NB4 (cell line): ENCODE results near the gene NTPCR.

ENCODE experiments used
- DNase-seq: peaks from one replicate; pipeline ENCODE4 v3.0.0; 2010; ENCODE audit warnings: low read depth
- H3K4me3 ChIP-seq: one replicate; pipeline ENCODE4 v1.5.1; 2011; ENCODE audit warnings: mild to moderate bottlenecking, low read depth, low read length, moderate library complexity
- CTCF ChIP-seq: IDR thresholded peaks from one replicate; pipeline ENCODE4 v1.5.1; 2012; ENCODE audit warnings: low read depth, low read length
- MAX ChIP-seq: IDR thresholded peaks from 2 replicates; pipeline ENCODE4 v1.6.1; 2011; ENCODE audit warnings: low read depth, low read length
- MYC ChIP-seq: IDR thresholded peaks from 2 replicates; pipeline ENCODE4 v1.6.1; 2011; ENCODE audit warnings: low read depth, low read length
- POLR2A ChIP-seq: IDR thresholded peaks from 2 replicates; pipeline ENCODE4 v1.6.1; 2011; ENCODE audit warnings: mild to moderate bottlenecking; ENCODE audit not compliant: insufficient read length; ENCODE audit errors: extremely low read depth

NTPCR gene

GRCh38 chr1:233012021-233012420 lies 61.6 kb downstream of the NTPCR start:
- DNase-seq, result no peak
- H3K4me3 ChIP-seq, result no peak overlapping the region
- TF ChIP-seq MAX (no peak), POLR2A (no peak)

DNA sequence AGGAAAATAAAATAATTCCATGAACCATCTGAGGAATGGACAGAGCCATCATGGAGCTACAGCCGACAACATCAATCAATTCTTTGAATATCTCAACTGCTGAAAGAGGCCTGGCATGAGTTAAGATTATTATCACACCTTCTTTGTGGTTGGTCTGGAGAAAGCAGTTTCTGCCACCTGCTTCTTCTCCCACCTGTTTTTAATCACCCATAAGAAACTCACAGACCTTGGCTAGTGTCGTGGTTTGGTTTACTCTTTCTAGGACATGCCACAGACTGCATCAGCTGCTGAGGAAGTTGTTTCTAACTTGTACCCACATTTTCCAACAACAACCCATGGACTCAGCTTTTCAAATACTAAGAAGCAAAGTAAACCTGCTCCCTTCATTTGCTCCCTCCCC lies 65.6 kb downstream of the NTPCR start:
- H3K4me3 ChIP-seq, result no peak overlapping the region
- DNase-seq, result no peak
- TF ChIP-seq CTCF, result no peak

- H3K4me3 ChIP-seq, result no peak overlapping the region
- DNase-seq, result no peak
- TF ChIP-seq MAX (no peak), POLR2A (no peak), CTCF (no peak), MYC (no peak)
These were observed 66.4 kb downstream of the NTPCR start for GRCh38 chr1:233016798-233017197.

- no peak for DNase-seq
These were observed 68.7 kb downstream of the NTPCR start for GRCh38 chr1:233019083-233019482.

GRCh38 chr1:233019778-233020325 lies 69.4 kb downstream of the NTPCR start:
- H3K4me3 ChIP-seq, result no peak overlapping the region
- TF ChIP-seq CTCF (no peak), POLR2A (no peak), MAX (no peak), MYC (no peak)
- no peak for DNase-seq

More at GRCh38 chr1:233019083-233019482, 68.7 kb downstream of the NTPCR start:
- no peak overlapping the region for H3K4me3 ChIP-seq
- TF ChIP-seq POLR2A (no peak), CTCF (no peak), MAX (no peak), MYC (no peak)

- no peak overlapping the region for H3K4me3 ChIP-seq
- no peak for DNase-seq
- no peak for TF ChIP-seq MYC
- no peak for TF ChIP-seq CTCF
- no peak for TF ChIP-seq POLR2A
- TF ChIP-seq MAX, result no peak
These were observed 70.0 kb downstream of the NTPCR start for GRCh38 chr1:233020426-233020825.
